Kidney (tissue), 14 donors: ENCODE data around the gene SIAH2. TPM values are rescaled to one million over a fixed set of nuclear protein-coding genes. Genes with fewer than 3 reads are reported as not detected.
"Not testable (repeated sequence)": the region's sequence is repeated elsewhere in the genome, so short reads cannot be mapped to it uniquely, and the experiment has no call there.

ENCODE experiments used
- DNase-seq, 5 donors: peaks; one replicate each; pipeline ENCODE4 v3.0.0-alpha.2; 2013 to 2020
- FAIRE-seq: peaks from 2 replicates; lab custom pipeline; 2012; peaks lifted over from hg19 to GRCh38; lab: Jason Lieb, UNC
- H3K27ac ChIP-seq, 2 donors: one replicate each; pipeline ENCODE4 v1.7.0; 2013; ENCODE audit warnings: low read depth in 2 of 2, low read length in 2 of 2, inconsistent platforms in 1 of 2
- H3K27me3 ChIP-seq: one replicate; pipeline ENCODE4 v1.7.1; 2013; ENCODE audit warnings: low read length, inconsistent platforms; ENCODE audit not compliant: control insufficient read depth, insufficient read depth
- H3K36me3 ChIP-seq, 3 donors: one replicate each; pipeline versions ENCODE4 v1.7.0 to v1.7.1; 2013; ENCODE audit warnings: low read length in 3 of 3, control low read depth in 1 of 3, inconsistent platforms in 1 of 3; ENCODE audit not compliant: insufficient read depth in 3 of 3, control insufficient read depth in 2 of 3
- H3K4me1 ChIP-seq, 3 donors: one replicate each; pipeline versions ENCODE4 v1.7.0 to v1.7.1; 2013; ENCODE audit warnings: low read length in 3 of 3, inconsistent platforms in 1 of 3, low read depth in 1 of 3; ENCODE audit not compliant: control insufficient read depth in 2 of 3, insufficient read depth in 2 of 3
- H3K4me3 ChIP-seq, 3 donors: one replicate each; pipeline versions ENCODE4 v1.7.0 to v1.8.1; 2013; ENCODE audit warnings: low read length in 3 of 3, control low read depth in 1 of 3, inconsistent platforms in 1 of 3
- H3K9ac ChIP-seq, 3 donors: one replicate each; pipeline versions ENCODE4 v1.7.0 to v1.7.1; 2013; ENCODE audit warnings: low read length in 3 of 3, control low read depth in 1 of 3, inconsistent platforms in 1 of 3
- H3K9me3 ChIP-seq, 3 donors: one replicate each; pipeline versions ENCODE4 v1.7.0 to v1.7.1; 2013; ENCODE audit warnings: low read length in 3 of 3, control low read depth in 1 of 3, inconsistent platforms in 1 of 3; ENCODE audit not compliant: control insufficient read depth in 2 of 3, insufficient read depth in 1 of 3
- intact Hi-C: fragments of 100-400 bp; cut with DNase I; formaldehyde crosslinking; loops from one replicate; pipeline ENCODE4 v1.11.1; 2022
- polyA plus RNA-seq: library from polyadenylated mRNA; stranded (reverse); fragments of 350-450 nt; fragmentation: Illumina TruSeq; extraction: RNeasy Lipid Tissue Mini Kit (QIAGEN cat#74804); gene quantifications from one replicate; pipeline ENCODE4 v1.2.3, GENCODE V29; 2014; ENCODE audit warnings: low read depth, low replicate concordance; ENCODE audit not compliant: insufficient read depth
- total RNA-seq: library from RNA; stranded (reverse); fragmentation: NEBNext Ultra II Directional; extraction: Animal tissue kit (Norgen Biotek cat#: 25700); gene quantifications from one replicate; pipeline ENCODE4 v1.2.1, GENCODE V29; 2021
- TF ChIP-seq, protein P1 (sequence below): IDR thresholded peaks from 3 replicates; pipeline ENCODE4 v1.5.1; 2012; ENCODE audit warnings: mild to moderate bottlenecking, moderate library complexity, borderline replicate concordance; ENCODE audit not compliant: insufficient read depth; ENCODE audit errors: extremely low read depth
- donor health status: control.
- donor health status: control.
- donor health status: control.
- donor health status: control.
- donor health status: control.
- donor health status: DM: yes; HTN: yes; CAD: no.
- donor health status: Normal renal cell carcinoma (clear cell type).

Gene SIAH2
- total and polyA plus RNA-seq, 2 donors from 2014 or later = 16.9 to 24.6 TPM

DNA sequence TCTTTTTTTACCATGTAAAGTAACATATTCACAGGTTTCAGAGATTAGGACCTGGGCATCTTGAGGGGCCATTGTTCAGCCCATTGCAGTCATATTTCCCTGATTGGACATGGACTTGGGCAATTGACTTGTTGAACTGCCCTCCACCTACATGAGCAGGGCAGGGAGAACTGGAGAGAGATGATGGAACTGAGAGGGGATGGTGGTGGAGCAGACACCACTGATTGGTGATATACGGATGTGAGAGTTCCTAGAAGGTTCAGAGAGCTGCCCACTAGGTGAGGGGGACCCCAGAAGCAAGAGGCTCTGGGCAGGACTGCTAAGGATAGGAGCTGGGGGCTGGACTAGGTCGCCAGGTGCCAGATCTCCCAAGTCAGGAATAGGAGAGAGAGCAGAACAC, 37.8 kb upstream of the SIAH2 start:
- Histone ChIP-seq H3K4me1 (no peaks in the 10 kb centered on the region), H3K9me3 (no peaks in the 10 kb centered on the region), H3K27me3 (no peaks in the 10 kb centered on the region), H3K27ac (no peak overlapping the region), H3K36me3 (no peaks in the 10 kb centered on the region), H3K4me3 (no peak overlapping the region), H3K9ac (no peak overlapping the region)
- FAIRE-seq (no peak), DNase-seq (no peak)
- intact Hi-C loops = no loop called here
- TF ChIP-seq, protein P1, sequence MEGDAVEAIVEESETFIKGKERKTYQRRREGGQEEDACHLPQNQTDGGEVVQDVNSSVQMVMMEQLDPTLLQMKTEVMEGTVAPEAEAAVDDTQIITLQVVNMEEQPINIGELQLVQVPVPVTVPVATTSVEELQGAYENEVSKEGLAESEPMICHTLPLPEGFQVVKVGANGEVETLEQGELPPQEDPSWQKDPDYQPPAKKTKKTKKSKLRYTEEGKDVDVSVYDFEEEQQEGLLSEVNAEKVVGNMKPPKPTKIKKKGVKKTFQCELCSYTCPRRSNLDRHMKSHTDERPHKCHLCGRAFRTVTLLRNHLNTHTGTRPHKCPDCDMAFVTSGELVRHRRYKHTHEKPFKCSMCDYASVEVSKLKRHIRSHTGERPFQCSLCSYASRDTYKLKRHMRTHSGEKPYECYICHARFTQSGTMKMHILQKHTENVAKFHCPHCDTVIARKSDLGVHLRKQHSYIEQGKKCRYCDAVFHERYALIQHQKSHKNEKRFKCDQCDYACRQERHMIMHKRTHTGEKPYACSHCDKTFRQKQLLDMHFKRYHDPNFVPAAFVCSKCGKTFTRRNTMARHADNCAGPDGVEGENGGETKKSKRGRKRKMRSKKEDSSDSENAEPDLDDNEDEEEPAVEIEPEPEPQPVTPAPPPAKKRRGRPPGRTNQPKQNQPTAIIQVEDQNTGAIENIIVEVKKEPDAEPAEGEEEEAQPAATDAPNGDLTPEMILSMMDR = no peak

DNA sequence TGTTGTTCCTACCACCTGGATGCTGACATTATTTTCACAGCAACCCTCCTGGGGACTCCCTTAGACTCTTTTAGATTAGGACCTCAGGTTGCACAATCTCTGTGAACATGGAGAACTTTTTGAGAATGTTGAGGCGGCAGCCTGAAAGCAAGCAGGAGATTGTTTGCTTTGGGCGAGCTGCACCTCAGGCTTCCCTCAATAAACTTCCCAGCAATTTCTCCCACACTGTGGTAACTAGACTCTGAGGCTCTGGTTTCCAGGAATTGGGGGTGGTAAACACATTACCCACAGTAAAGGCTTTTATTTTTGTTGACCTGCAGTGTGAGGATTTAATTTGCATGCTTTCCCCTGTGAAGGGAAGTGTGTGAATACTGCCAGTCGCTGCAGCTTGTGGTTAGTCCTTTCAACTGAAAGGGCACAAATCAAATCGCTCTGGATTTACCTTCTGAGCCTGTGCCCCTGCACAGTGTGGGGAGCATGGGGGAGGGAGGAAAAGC, 35.2 kb upstream of the SIAH2 start:
- H3K27me3 ChIP-seq = no peaks in the 10 kb centered on the region
- H3K4me3 ChIP-seq = no peak overlapping the region
- DNase-seq (peak in 3 of 5 donors; percentile 43 to 65 (median 60)), FAIRE-seq (no peak)
- H3K9ac ChIP-seq = no peak overlapping the region
- H3K9me3 ChIP-seq = no peaks in the 10 kb centered on the region
- TF ChIP-seq, protein P1 = no peak
- intact Hi-C loops = no loop called here
- no peaks in the 10 kb centered on the region for H3K4me1 ChIP-seq
- no peaks in the 10 kb centered on the region for H3K36me3 ChIP-seq
- H3K27ac ChIP-seq = no peak overlapping the region

DNA sequence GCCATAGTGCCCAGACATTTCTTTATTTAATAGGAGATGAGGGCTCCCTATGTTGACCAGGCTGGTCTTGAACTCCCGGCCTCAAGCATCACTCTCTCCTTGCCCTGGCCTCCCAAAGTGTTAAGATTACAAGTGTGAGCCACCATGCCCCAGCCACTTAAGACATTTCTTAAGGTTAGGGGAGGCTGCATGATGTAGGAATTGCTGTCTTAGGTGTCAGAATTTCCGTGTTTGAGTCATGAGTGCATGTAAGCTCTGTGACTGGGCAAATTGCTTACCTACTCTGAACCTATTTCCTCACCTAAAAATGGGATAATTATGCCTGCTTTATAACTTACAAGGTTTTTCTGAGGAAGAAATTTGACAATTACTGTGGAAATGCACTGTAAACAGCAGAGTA, 34.2 kb upstream of the SIAH2 start:
- no peak for DNase-seq
- no peak overlapping the region for H3K27ac ChIP-seq
- H3K4me1 ChIP-seq = no peaks in the 10 kb centered on the region
- no peaks in the 10 kb centered on the region for H3K9me3 ChIP-seq
- no peak overlapping the region for H3K4me3 ChIP-seq
- H3K36me3 ChIP-seq = no peaks in the 10 kb centered on the region
- no peak overlapping the region for H3K9ac ChIP-seq
- no peak for FAIRE-seq
- H3K27me3 ChIP-seq = no peaks in the 10 kb centered on the region
- TF ChIP-seq, protein P1 = no peak
- intact Hi-C loops = no loop called here

DNA sequence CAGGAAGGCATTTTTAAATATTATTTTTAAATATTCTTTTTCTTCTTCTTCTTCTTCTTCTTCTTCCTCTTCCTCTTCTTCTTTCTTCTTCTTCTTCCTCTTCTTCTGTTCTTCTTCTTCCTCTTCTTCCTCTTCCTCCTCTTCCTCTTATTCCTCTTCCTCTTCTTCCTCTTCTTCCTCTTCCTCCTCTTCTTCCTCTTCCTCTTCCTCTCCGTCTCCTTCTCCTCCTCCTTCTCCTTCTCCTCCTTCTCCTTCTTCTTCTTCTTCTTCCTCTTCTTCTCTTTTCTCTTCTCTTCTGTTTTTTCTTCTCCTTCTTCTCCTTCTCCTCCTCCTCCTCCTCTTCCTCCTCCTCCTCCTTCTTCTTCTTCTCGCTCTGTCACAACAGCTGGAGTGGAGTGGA, 33.6 kb upstream of the SIAH2 start:
- FAIRE-seq, H3K4me1 ChIP-seq, H3K27me3 ChIP-seq, intact Hi-C loops, H3K27ac ChIP-seq, H3K36me3 ChIP-seq, DNase-seq, H3K9me3 ChIP-seq, H3K4me3 ChIP-seq, H3K9ac ChIP-seq: not testable (repeated sequence)
